ENCODE measurements around the gene ZNF622.
"Not testable (repeated sequence)": the region's sequence is repeated elsewhere in the genome, so short reads cannot be mapped to it uniquely, and the experiment has no call there.

Gene ZNF622

DNA sequence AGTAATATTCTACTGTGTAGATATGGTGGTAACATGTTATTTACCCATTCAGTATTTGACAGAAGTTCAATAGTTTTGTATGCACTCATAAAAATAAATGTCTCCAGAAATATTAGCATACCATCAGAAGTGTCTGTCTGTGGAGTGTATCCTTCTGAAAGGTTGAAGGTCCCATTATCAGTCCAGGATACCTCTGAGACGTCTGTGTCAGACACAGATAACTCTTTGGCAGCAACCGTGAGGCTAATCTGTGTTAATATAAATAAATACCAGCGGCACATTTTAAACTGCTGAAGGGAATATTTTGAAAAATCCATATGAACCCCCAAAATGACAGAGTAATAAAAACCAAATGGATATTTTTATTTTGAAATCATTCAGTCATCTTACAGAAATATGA lies 11.9 kb upstream of the ZNF622 start:
- no peak for DNase-seq

DNA sequence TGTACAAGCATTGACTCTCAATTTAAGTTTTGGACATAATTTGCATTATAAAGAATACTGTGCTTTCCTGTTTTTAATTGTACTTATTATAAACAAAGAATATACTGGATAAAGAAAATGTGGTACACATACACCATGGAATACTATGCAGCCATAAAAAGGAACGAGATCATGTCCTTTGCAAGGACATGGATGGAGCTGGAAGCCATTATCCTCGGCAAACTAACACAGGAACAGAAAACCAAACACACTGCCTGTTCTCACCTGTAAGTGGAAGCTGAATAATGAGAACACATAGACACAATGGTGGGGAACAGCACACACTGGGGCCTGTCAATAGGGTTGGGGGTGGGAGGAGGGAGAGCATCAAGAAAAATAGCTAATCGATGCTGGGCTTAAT lies 10.8 kb upstream of the ZNF622 start:
- DNase-seq: not testable (repeated sequence)

DNA sequence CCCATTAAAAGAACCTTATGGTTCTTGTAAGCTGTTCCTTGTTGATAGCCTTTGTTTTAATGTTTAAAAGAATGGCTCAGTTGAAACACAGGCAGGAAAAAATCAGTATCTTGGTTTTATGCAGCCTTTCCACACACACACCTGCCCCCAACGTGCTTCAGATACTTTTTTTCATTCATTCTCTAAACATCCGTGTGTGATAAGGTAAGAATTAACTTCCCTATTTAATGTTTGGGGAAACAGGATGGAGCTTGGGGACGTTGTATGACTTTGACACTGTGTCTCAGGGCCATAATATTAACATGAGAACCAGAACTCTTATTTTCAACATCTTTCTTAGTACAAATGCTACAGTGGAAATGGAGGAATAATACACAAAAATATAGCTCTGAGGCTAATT lies 5.8 kb upstream of the ZNF622 start:
- no peak for DNase-seq

DNA sequence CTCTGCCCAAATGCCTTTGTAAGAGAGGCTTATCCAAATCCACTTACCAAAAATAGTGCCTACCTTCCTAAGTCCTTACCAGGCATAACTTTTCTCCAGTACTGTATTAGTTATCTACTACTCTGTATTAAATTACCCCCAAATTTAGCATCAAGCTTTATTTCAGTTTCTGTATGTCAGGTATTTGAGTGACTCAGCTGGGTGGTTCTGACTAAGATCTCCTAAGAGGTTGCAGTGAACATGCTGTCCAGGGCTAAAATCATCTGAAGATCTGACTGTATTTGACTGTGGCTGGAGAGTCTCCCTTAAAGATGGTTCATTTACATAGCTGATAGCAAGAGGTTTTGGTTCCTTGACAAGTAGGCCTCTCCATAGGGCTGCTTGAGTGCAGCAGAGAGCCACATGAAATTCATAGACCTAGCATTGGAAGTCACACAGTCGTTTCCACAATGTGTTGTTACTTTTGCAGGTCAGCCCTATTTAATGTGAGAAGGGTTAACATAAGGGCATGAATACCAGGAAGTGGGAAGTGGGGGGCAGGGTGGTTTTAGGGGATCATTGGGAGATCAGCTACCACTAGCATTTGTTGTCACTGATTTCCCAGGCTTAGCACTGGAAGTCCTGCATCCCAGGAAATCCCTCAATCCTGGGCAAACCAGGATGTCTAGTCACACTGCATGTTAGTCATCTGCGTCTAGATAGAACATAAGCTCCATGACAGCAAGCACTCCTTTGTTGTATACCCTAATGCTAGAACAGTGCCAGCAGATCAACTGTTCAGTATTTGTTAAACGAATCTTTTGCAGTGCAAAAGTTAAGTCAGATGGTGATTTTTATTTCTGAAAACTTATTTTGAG lies 2.0 kb upstream of the ZNF622 start:
- DNase-seq: no peak

DNA sequence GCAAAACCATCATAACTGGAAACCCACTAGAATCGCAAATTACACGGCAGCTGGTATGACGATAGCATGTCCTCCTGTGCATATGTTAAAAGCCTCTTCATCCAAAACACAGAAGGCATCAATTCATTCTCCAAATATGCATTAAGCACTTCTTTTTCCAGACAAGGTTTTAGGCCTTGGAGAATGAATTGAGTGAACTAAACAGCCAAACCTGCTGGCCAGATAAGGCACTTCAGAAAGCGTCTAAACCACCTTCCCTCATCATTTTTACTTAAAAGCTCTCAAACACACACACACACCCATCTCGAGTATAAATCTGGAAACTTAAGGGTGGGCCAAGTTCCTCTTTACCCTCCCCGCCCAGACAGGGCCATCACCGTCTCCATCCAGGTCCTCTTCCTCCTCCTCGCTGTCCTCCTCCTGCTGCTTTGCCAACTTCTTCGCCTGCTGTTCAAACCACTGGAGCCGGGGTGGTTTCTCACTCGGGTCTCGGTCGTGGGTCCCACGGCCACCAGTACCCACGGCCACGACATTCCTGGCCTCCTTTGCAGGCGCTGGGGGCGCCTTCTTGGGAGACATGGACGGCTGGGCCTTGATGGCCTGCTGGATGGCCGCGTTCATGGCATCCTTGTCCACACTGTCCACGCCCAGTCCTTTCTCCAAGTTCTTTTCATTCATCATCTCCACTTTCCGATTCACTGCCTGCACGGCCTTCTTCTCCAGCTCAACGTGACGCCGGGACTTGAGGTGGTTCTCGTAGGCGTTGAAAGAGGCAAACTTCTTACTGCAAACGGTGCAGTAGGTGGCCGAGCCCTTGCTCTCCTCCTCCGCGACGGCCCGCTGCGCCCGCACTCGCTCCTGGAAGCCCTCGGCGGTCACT lies 696 bp downstream of the ZNF622 start:
- no peak for DNase-seq

DNA sequence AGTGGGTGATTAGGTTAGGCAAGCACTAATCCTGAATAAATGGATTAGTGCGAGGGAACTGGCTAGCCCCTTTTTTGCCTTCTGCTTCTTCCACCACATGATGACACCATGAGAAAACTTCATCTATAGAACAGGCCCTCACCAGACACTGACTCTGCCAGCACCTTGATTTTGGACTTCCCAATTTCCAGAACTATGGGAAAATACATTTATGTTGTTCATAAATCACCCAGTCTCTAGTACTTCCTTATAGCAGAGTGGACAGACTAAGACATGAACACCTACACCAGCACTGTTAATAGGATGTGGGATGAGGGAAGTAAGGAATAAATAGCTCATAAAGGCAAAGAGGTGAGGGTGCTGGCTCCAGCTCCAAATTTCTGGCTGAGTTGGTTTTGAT lies 1.4 kb downstream of the ZNF622 start:
- no peak for DNase-seq

DNA sequence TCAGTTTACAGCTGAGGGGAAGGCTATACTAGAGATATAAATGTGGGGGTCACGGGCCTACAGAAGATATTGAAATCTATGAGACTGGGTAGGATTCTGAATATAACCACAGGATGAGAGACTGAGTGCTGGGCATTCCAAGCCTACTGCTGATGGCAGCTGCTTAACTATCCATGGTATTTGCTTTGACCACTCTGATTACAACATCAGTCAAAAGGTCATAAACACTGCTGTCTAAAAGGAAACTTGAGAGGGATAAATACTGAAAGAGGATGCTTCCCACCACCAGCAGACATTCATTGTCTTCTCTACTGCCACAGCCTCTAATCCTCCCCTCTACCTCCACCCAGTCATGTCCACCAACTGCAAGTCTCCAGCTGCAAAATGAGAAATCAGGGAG lies 3.8 kb downstream of the ZNF622 start:
- no peak for DNase-seq

DNA sequence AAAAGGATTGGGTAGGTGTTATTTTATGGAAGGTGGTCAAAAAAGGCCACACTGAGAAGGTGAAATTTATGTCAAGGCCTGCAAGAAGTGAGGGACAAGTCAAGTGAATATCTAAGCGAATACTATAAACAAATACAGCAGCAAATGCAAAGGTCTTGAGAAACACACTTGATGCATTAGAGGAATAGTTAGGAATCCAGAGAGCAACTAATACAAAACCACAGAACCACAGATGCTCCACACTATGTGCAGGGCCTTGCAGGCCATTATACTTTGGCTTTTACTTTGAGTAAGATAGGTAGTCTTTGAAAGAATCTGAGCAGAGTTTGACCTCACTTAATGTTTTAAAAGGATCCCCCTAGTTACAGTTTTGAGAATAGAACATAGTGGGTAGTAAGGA lies 4.6 kb downstream of the ZNF622 start:
- no peak for DNase-seq

DNA sequence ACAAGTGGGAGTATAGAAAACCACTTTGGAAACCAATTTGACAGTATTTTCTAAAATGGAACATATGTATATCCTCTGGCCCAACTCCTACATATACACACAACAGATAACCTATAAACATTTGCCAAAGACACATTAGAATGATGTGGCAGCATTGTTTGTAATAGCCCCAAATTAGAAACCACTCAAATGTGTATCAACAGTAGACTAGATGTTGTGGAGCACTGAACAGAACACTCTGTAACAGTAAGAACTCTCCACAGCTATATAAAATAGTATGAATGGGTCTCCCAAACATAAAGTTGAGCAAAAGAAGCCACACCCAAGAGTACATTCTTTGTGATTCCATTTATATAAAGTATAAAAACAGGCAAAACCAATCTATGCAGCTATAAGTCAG lies 6.1 kb downstream of the ZNF622 start:
- no peak for DNase-seq

DNA sequence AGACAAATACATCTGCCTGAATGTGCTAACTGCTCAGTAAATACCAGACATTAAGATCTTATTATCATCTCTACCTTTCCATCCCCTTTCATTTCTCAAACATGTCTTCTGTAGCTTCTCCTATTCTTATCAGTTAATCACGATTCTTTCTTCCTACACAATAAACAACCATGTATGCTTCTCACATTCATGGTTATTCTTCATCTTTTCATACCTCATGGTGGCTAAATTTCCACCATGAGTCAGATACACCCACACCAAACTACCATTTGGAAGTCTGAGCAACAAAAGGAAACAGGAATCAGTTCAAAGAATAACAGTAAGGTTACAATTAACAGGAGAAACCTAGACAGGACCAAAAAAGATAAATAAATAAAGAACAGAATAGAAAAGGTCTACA lies 7.7 kb downstream of the ZNF622 start:
- DNase-seq: no peak

DNA sequence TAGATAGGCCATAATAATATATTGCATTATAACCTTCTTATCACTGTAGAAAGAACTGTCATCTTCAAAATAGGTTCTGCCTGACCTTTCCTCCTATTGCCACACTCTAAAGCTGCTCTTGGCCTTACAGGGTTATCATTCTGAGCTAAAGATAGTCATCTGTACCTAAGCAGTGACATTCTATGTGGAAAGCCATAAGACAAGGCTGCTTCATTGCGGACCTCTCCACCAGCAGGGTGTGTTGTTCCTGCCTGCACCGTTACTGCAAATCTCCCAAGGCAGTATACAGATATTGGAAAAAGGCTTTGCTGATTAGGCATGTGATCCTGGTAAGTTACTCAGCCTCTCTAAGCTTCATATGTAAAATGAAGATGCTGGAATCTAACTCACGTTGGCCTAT lies 8.1 kb downstream of the ZNF622 start:
- no peak for DNase-seq

DNA sequence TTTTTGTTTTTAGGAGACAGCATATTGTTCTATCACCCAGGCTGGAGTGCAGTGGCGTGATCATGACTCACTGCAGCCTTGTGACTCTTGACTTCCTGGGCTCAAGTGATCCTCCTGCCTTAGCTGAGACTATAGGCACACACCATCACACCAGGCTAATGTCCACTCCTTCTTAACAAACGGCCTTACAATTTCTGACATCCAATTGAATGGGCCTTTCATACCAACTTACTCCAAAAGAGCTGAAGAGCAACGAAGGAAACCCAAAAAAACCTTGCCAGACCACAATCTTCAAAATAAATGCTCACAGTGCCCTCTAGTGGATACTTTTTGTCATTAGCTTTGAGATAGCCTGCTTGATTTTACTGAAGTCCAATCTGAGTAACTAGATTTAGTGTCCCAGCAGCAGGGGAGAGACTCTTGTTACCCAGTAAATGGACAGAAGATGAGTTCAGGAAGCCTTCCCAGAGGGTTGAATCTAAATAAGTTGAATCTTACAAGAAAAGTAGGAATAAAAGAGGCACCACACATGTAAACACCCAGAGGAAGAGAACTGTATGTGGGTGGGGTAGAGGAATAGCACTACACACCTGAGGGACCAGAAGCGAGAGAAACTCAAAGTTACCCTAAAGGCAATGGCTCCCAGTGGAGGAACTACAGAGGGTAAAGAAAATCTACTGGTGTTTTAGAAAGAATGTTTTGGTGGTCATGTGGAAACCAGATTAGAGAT lies 9.3 kb downstream of the ZNF622 start:
- peak; percentile 62 for DNase-seq

DNA sequence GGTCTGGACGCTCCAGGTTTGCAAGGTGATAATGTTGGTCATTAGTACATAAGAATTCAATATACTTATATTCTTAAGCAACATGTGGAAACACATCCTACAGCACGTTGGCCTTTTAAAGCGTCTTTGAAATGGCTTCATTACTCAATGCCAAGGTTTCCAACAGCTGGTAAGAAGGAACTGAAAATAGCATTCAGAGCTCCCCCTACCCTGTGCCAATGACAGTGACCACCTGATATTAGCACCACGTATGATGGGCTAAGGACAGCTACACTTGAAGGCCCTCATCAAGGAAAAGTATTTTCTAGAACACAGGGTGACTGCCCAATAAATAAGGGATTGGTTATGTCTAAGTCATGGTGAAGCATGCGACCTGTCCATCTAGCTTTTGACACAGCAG lies 9.9 kb downstream of the ZNF622 start:
- no peak for DNase-seq

DNA sequence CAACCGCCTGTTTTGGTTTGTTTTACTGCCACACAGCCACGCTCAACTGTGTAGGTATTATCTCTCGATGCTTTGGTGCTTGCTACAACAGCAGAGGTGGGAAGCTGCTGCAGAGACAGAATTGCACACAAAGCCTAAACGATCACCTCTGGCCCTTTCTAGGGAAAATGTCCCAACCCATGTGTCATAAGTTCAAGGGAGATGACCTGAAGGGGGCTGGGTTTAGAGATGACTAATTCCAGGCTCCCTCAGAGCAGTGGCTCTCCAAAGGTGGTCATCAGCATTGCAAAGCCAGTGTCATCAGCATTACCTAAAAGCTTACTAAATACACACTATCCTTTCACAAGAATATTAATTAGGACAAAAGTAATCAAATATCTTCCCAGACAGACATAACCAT lies 10.9 kb downstream of the ZNF622 start:
- no peak for DNase-seq

DNA sequence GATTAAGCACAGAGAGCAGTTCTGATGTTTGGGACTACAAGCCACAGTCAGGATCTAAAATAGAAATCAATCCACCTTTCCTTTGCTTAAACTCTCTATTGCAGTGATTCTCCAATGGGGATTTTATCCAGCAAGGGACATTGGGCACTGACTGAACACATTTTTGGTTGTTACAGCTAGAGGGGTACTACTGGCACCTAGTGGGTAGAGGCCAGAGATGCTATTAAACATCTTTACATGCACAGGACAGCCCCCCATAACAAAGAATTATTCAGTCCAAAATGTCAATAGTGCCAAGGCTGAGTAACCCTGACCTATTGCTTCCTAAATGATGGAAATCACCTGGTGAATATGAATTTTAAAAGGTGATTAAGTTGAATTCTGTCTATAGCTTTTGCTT lies 12.0 kb downstream of the ZNF622 start:
- DNase-seq: no peak

DNA sequence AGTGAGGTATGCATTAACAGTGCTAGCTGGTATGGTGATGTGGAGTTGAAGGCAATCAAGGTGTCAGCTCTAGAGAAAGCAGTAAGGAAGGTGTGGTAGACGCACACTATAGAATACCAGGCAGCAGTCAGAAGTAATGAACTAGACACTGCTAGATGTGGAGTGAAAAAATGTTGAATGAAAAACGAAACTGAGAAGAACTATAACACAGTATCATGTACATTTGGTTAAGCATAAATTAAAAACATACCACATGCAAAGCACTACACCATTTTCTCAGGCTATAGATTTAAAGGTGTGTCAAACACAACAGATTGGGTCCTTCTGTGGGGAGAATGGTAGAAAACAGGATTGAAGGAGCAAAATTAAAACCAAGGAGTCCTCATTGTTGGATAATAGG lies 15.4 kb downstream of the ZNF622 start:
- DNase-seq: no peak

DNA sequence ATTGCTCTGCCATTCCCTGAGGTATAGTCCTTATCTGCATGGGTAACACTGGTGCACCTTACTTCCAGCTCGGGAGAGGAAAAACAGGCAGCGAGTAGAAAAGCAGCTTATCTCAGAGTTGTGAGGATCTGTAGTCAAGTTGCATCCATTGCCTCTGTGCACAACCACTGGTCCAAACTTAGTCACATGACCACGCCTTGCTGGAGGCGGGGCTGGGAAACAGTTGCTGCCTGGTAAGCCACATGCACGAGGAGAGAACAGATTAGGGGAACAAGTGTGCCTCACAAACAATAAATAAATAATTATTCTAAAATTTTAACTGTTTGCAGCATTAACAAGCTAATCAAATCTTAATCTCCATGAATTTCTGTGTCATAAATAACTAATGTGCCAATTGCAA lies 18.6 kb downstream of the ZNF622 start:
- no peak for DNase-seq

DNA sequence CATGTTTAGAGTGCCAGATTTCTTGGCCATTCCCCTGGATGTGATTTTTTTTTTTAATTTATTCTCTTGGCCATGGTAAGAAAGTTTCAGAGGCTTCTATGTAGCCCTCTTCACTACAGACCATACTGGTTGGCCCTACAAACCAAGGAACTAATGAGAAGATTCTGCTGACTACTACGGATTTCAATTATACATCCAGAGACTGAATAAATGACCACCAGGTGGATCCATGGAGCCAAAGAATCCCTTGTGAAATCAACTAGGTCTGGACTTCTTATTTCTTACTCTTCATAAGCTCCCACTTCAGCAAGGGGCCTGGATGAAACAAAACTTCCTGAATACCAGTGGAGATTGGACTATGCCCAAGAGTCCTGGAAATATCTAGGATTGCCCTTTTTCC lies 27.6 kb downstream of the ZNF622 start:
- no peak for DNase-seq

DNA sequence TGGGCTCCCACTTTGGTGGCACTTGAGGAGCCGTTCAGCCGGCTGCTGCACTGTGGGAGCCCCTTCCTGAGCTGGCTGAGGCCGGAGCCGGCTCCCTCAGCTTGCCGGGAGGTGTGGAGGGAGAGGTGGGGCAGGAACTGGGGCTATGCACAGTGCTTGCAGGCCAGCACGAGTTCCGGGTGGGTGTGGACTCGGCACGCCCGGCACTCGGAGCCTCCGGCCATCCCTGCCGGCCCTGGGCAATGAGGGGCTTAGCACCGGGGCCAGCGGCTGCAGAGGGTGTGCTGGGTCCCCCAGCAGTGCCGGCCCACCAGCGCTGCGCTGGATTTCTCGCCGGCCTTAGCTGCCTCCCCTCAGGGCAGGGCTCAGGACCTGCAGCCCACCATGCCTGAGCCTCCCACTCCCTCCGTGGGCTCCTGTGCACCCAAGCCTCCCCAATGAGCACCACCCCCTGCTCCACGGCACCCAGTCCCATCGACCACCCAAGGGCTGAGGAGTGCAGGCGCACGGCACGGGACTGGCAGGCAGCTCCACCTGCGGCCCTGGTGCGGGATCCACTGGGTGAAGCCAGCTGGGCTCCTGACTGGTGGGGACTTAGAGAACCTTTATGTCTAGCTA lies 29.4 kb downstream of the ZNF622 start:
- not testable (repeated sequence) for DNase-seq

DNA sequence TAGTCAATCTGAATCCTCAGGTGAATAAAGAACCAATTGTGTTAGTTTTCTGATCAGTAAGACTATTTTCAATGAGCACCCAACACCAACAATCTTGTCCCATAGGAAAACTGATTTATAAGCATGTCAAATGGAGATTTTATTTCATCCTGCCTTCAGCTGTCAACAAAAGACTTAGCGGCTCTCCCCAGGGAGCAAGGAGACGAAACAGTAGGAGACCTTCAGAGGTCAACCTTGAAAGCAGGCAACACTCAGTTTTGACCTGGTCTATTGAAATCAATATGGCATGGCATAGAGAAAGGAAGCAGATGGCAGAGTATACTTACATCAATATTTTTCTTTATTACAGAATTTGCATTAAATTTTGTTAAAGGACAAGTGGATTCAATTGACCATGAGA lies 34.1 kb downstream of the ZNF622 start:
- no peak for DNase-seq

DNA sequence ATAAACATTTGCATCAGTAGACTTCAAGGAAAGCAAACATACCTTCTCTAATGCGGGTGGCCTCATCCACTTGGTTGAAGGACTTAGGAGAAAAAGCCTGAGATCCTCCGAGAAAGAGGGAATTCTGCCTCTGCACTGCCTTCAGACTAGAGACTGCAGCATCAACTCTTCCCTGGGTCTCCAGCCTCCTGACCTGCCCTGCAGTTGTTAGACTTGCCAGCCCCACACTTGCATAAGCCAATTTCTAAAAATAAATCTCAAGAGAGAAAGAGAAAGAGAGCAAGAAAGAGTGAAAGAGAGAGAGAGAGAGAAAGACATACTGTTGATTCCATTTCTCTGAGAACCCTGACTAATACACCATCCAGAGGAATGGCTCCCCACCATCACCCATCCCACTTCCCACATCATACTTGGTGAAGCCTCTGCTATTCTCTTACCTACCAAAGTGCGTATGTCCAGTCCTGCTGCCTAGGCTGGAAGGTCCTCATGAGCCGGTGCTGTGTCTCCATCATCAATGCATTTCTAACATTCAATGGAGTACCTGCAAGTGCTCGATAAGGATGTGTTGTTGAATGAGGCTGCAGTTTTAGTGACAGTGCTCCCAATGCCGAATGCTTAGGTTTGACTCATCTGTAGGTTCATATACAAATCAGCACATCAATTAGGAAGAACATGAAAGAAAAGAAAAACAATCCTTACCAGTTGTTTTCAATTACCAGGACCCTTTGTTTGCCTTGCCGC lies 35.1 kb downstream of the ZNF622 start:
- no peak for DNase-seq

DNA sequence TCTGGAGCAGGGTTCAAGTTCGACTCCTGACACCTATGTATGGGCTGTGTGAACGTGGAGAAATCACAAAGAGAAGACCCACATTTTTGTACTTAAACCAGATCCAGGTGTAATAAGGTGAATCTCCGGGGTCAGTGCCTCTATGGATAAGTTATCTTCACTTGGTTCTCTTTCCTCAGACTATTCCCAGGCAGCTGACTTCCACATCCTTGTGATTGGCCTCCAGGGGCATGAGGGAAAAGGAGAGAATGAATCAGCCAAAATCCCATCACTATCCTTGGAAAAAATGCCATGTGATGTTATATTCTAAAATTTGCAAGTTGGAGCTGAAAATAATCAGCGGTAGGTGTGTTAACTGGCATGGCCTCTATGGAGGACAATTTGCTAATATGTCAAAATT lies 37.2 kb downstream of the ZNF622 start:
- no peak for DNase-seq
